ENCODE measurements around the gene GRID1. TPM values are rescaled to one million over a fixed set of nuclear protein-coding genes. Genes with fewer than 3 reads are reported as not detected.
"Not testable (repeated sequence)": the region's sequence is repeated elsewhere in the genome, so short reads cannot be mapped to it uniquely, and the experiment has no call there.

GRID1 gene
- total RNA-seq, 3 donors from 2014 or later, result 0.61 to 1.9 (median 0.87) TPM

DNA sequence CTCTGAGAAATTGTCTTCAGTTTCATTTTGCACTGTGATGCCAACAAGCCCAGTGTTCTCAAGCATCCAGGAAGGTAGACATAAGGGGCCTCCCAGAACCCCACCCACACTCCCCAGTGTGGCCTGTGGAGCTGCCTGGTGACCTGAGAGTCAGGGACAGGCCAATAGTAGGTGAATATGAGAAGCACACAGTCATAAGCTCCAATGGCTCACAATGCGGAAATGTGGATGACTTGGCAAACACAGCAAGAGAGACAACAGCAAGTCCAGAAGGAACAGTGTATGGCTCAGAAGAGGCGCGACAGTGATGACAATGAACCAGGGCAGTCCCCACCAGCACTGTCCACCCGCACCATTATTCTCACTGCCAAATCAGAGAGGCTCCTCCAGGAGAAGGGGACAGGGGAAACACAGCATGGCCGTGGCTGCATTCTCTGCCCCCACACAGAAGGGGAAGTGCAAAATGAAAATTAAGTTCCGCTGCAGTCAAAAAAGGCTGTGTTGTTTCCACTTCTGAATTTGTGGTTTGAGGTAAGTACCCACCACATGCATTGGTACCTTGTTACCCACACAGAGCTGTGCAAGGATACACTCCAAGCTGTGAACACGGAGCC lies 419.8 kb downstream of the GRID1 start:
- H3K36me3 ChIP-seq (ENCODE audit: low read depth), result no peaks in the 10 kb centered on the region
- H3K4me1 ChIP-seq (ENCODE audit: low read depth), result no peaks in the 10 kb centered on the region
- intact Hi-C loops (cut with DNase I, micrococcal nuclease), result no loop called here
- TF ChIP-seq, protein P1, sequence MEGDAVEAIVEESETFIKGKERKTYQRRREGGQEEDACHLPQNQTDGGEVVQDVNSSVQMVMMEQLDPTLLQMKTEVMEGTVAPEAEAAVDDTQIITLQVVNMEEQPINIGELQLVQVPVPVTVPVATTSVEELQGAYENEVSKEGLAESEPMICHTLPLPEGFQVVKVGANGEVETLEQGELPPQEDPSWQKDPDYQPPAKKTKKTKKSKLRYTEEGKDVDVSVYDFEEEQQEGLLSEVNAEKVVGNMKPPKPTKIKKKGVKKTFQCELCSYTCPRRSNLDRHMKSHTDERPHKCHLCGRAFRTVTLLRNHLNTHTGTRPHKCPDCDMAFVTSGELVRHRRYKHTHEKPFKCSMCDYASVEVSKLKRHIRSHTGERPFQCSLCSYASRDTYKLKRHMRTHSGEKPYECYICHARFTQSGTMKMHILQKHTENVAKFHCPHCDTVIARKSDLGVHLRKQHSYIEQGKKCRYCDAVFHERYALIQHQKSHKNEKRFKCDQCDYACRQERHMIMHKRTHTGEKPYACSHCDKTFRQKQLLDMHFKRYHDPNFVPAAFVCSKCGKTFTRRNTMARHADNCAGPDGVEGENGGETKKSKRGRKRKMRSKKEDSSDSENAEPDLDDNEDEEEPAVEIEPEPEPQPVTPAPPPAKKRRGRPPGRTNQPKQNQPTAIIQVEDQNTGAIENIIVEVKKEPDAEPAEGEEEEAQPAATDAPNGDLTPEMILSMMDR (IDR thresholded peaks at IDR 0.05), result no peak
- DNase-seq (no peak), ATAC-seq (peak; percentile 48)
- no peaks in the 10 kb centered on the region for H3K9me3 ChIP-seq
- H3K4me3 ChIP-seq, result no peak overlapping the region

GRCh38 chr10:85936161-85936560 lies 430.4 kb downstream of the GRID1 start:
- Histone ChIP-seq H3K4me1 (ENCODE audit: low read depth) (no peaks in the 10 kb centered on the region), H3K9me3 (no peaks in the 10 kb centered on the region), H3K36me3 (ENCODE audit: low read depth) (no peaks in the 10 kb centered on the region), H3K4me3 (no peak overlapping the region)
- DNase-seq (no peak), ATAC-seq (no peak)
- intact Hi-C loops (cut with DNase I, micrococcal nuclease), result no loop called here
- TF ChIP-seq, protein P1 (IDR thresholded peaks at IDR 0.05), result no peak

DNA sequence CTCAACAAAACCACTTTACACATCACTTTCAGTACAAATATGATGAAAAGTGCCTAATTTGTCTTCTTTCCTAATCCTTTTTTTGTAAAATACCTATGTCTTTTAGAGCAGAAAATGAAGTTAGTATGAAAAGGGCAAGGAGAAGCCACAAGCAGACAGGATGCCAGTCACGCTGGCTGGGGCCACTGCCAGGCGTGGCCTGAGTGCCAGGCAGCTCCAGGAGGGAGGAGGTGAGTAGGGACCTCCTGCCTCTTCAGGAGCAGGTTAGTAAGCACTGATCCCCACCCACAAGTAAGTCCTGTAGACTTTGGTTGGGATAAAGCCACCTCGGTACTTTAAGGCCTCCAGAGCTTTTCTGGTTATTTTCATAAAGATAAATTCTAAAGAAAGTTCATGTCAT lies 432.0 kb downstream of the GRID1 start:
- intact Hi-C loops (cut with DNase I, micrococcal nuclease), result no loop called here
- H3K9me3 ChIP-seq, result no peaks in the 10 kb centered on the region
- no peaks in the 10 kb centered on the region for H3K36me3 ChIP-seq (ENCODE audit: low read depth)
- no peak for DNase-seq
- no peaks in the 10 kb centered on the region for H3K4me1 ChIP-seq (ENCODE audit: low read depth)
- ATAC-seq, result no peak
- TF ChIP-seq, protein P1 (IDR thresholded peaks at IDR 0.05), result no peak
- no peak overlapping the region for H3K4me3 ChIP-seq

- DNase-seq; ATAC-seq; intact Hi-C loops (cut with DNase I, micrococcal nuclease); H3K9me3 ChIP-seq; H3K4me3 ChIP-seq; H3K4me1 ChIP-seq (ENCODE audit: low read depth); H3K36me3 ChIP-seq (ENCODE audit: low read depth): not testable (repeated sequence)
These were observed 436.6 kb downstream of the GRID1 start for GRCh38 chr10:85929993-85930392.

- TF ChIP-seq, protein P1 (IDR thresholded peaks at IDR 0.05), result no peak
- no peak overlapping the region for H3K4me3 ChIP-seq
- ATAC-seq (peak; percentile 71), DNase-seq (no peak)
- H3K36me3 ChIP-seq (ENCODE audit: low read depth), result no peaks in the 10 kb centered on the region
- no peaks in the 10 kb centered on the region for H3K4me1 ChIP-seq (ENCODE audit: low read depth)
- intact Hi-C loops (cut with DNase I, micrococcal nuclease), result no loop called here
- no peaks in the 10 kb centered on the region for H3K9me3 ChIP-seq
These were observed 438.5 kb downstream of the GRID1 start for GRCh38 chr10:85927952-85928665.

GRCh38 chr10:85926986-85927385 lies 439.6 kb downstream of the GRID1 start:
- H3K4me3 ChIP-seq, result no peak overlapping the region
- intact Hi-C loops (cut with DNase I, micrococcal nuclease), result no loop called here
- H3K36me3 ChIP-seq (ENCODE audit: low read depth), result no peaks in the 10 kb centered on the region
- no peaks in the 10 kb centered on the region for H3K4me1 ChIP-seq (ENCODE audit: low read depth)
- DNase-seq (no peak), ATAC-seq (no peak)
- no peaks in the 10 kb centered on the region for H3K9me3 ChIP-seq
- TF ChIP-seq, protein P1 (IDR thresholded peaks at IDR 0.05), result no peak
